ENCODE results near the gene COPS7B. TPM values are rescaled to one million over a fixed set of nuclear protein-coding genes. Genes with fewer than 3 reads are reported as not detected.

The COPS7B gene
- total and polyA plus RNA-seq, 2 of the 8 experiments (the other 6 are each of a cell fraction or from before 2014, with no cell fraction given) = 62.2 to 72.1 TPM

DNA sequence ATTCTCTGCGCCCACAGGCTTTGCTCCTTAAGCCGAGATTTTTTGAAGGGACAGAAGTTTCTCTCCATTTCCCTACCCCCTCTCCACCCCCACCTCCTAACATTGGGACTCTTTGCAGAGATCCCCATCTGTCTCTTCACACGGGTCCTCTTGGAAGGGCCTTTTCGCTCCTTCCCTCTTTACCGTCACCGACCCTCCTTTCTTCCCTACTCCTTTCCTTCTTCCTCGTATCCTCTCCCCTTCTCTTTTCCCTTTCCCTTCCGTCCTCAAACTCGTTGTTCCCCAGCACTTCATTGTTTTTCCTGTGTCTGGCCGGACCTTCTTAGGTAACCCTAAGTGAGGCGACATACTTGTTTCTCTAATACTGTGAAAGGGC, 660 bp downstream of the COPS7B start (continued):
- TF ChIP-seq PHF8 (conservative IDR thresholded peaks at IDR 0.05; ENCODE audit: low read depth, low read length) (no peak), CHD1 (IDR thresholded peaks at IDR 0.05; ENCODE audit: low read depth, low read length) (no peak), NRF1 (IDR thresholded peaks at IDR 0.05; ENCODE audit: low read depth, low read length) (no peak), BRCA1 (IDR thresholded peaks at IDR 0.05; ENCODE audit: low read depth, low read length) (no peak), YY1 (IDR thresholded peaks at IDR 0.05; ENCODE audit: low read depth, low read length) (no peak), POLR2AphosphoS5 (IDR thresholded peaks at IDR 0.05; ENCODE audit: low read depth, low read length) (no peak), TAF1 (IDR thresholded peaks at IDR 0.05; ENCODE audit: low read depth, low read length) (no peak), HDAC2 (IDR thresholded peaks at IDR 0.05; ENCODE audit: borderline replicate concordance in 1 of 2, low read depth in 2 of 2, low read length in 2 of 2) (no peak)

Measured in H1 (cell line).